ENCODE results near the gene TWF2.

DNA sequence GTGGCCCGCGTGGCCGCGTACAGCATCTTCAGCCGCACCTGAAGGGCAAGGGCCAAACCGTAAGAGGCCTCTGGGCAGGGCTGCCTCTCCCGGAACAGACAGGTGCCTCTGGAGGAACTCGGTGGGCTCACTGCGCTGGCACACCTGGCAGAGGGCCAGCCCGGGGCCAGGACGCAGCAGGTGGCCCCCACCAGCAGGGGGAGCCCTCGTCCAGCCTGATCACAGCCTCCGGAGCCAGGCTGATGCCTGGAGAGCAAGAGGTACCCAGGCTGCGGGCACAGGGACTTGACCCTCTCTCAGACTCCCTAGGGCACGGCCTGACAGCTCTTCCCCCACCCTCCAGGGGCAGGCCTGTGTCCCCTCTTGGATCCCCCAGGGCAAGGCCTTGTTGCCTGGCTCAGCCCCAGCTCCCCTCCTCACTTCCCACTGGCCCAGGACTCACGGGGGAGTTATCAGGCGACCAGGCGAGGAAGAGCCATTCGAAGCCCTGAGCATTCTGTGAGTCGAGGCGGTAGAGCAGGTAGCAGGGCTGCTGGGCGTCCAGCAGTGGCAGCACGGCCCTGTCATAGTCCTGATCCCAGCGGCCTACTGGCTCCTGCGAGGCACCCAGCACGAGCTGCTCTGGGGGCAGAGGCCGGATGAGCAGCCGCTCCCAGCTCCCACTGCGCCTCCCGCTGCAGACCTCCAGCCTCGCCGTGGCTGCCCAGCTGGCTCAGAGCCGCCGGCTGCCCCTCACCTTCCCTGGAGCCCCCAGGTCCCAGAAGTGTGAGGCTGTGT lies 7.3 kb downstream of the TWF2 start:
- TF ChIP-seq RFX1 (IDR thresholded peaks at IDR 0.05) (no peak), POLR2AphosphoS5 (IDR thresholded peaks at IDR 0.05; ENCODE audit: control insufficient read depth, insufficient read depth, low read depth, low read length) (no peak), NR1H2 (CRISPR knock-in tag; IDR thresholded peaks at IDR 0.05) (no peak), CBFB (CRISPR knock-in tag; IDR thresholded peaks at IDR 0.05) (no peak), NFIC (IDR thresholded peaks at IDR 0.05) (peak; percentile 99), MEF2A (IDR thresholded peaks at IDR 0.05; ENCODE audit: control insufficient read depth, low read depth, low read length) (no peak), ELF4 (CRISPR knock-in tag; IDR thresholded peaks at IDR 0.05) (no peak), CTBP1 (IDR thresholded peaks at IDR 0.05; ENCODE audit: borderline replicate concordance) (no peak), ZNF785 (CRISPR knock-in tag; IDR thresholded peaks at IDR 0.05) (no peak), ZNF239 (CRISPR knock-in tag; IDR thresholded peaks at IDR 0.05) (no peak)
- TF ChIP-seq, protein P1, sequence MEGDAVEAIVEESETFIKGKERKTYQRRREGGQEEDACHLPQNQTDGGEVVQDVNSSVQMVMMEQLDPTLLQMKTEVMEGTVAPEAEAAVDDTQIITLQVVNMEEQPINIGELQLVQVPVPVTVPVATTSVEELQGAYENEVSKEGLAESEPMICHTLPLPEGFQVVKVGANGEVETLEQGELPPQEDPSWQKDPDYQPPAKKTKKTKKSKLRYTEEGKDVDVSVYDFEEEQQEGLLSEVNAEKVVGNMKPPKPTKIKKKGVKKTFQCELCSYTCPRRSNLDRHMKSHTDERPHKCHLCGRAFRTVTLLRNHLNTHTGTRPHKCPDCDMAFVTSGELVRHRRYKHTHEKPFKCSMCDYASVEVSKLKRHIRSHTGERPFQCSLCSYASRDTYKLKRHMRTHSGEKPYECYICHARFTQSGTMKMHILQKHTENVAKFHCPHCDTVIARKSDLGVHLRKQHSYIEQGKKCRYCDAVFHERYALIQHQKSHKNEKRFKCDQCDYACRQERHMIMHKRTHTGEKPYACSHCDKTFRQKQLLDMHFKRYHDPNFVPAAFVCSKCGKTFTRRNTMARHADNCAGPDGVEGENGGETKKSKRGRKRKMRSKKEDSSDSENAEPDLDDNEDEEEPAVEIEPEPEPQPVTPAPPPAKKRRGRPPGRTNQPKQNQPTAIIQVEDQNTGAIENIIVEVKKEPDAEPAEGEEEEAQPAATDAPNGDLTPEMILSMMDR (IDR thresholded peaks at IDR 0.05 in 2 of 3, conservative IDR thresholded peaks at IDR 0.05 in 1 of 3; ENCODE audit: insufficient read depth in 2 of 3, low read depth in 1 of 3, low read length in 3 of 3), result peak; percentile 71 to 87 (median 77)

Measured in K562 (cell line).